Hematopoietic multipotent progenitor cell treated with erythropoietin and hydrocortisone succinate and interleukin-3 and kit ligand, for 15 days (in vitro differentiated cells): ENCODE measurements around the gene PRR12.

Source experiments
- DNase-seq: peaks from one replicate; pipeline ENCODE4 v3.0.0-alpha.2; 2015; ENCODE audit warnings: low spot score

The PRR12 gene, protein sequence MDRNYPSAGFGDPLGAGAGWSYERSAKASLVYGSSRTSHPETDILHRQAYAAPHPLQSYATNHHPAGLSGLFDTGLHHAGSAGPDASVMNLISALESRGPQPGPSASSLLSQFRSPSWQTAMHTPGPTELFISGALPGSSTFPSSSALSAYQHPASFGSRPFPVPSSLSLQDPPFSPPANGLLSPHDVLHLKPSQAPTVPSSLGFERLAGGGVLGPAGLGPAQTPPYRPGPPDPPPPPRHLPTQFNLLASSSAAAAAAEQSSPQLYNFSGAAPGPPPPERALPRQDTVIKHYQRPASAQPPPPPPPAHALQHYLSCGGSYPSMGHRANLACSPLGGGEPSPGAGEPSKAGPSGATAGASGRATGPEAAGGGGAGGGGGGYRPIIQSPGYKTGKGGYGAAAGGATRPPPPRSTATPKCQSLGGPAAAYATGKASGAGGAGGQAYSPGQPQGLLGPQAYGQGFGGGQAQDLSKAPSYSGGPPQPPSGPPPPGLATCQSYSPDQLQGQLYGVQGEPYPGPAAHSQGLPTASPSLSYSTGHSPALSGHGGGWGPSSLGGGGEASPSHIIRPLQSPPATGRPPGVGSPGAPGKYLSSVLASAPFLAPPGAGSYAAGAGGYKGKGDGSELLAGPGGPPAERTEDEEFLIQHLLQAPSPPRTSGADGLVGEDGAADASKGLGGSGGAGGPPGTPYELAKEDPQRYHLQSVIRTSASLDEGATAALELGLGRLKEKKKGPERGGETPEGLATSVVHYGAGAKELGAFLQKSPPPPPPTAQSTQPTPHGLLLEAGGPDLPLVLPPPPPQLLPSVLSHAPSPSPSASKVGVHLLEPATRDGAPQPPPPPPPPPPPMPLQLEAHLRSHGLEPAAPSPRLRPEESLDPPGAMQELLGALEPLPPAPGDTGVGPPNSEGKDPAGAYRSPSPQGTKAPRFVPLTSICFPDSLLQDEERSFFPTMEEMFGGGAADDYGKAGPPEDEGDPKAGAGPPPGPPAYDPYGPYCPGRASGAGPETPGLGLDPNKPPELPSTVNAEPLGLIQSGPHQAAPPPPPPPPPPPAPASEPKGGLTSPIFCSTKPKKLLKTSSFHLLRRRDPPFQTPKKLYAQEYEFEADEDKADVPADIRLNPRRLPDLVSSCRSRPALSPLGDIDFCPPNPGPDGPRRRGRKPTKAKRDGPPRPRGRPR (N-terminal part only)

DNA sequence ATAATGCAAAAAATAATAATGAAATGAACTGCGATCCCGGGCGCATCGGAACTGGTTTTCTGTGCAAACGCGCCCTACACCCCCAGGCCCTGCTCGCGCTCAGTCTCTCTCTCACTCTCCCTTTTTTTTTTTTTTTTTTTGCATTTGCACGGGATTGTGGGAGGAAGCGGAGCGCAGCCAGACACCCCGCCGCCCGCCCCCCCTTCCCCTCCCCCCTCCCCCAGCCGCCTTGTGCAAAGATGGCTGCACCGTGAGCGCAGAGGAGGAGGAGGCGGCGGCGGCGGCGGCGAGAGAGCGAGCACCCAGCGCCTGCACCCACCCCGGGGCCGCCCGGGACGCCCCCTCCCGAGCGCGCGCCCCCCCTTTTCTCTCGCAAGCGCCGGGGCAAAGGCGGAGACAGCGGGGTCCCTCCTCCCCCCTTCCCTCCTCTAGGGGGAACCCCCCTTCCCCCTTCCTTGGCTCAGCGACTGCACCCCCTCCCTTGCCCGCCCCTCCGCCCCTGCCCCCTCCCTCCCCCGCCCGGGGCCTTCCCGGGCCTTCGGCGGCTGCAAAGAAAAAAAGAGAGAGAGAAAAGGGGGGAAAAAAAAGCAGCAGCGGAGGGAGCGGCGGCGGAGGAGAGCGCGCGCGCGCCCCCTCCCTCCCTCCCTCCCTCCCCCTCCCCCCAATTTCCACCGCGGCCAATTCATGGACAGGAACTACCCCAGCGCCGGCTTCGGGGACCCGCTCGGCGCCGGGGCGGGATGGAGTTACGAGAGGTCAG lies at the start of gene PRR12:
PRR12 (plus strand) TSS at position 212 of the 760 bp plus-strand sequence; CDS start at position 685, 473 bp downstream.
- peak; percentile 61 for DNase-seq

DNA sequence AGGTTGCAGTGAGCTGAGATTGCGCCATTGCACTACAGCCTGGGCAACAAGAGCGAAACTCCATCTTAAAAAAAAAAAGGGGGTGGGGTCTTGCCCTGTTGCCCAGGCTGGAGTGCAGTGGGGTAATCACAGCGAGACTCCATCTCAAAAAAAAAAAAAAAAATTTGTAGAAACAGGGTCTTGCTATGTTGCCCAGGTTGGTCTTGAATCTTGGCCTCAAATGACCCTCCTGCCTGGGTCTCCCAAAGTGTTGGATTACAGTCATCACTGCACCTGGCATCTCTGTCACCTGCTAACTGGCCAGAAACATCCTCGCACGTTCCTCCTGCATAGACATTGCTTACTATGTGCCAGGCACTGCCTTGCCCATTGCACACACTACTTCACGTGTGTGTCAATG lies 49.1 kb upstream of the PRR12 start:
- no peak for DNase-seq

DNA sequence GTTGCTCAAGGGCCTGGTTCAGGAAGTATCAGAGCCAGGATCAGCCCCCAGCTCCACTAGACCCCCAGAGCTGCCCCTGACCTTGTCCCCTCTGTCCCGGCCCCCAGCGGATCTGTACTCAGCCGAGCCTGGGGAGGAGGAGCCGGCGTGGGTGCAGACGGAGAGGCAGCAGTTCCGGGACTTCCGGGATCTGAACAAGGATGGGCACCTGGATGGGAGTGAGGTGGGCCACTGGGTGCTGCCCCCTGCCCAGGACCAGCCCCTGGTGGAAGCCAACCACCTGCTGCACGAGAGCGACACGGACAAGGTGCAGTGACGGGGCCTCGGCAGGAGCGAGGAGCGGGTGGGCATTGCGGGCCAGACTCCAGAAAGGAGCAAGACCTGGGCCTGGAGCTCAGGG lies 48.5 kb upstream of the PRR12 start:
- no peak for DNase-seq

DNA sequence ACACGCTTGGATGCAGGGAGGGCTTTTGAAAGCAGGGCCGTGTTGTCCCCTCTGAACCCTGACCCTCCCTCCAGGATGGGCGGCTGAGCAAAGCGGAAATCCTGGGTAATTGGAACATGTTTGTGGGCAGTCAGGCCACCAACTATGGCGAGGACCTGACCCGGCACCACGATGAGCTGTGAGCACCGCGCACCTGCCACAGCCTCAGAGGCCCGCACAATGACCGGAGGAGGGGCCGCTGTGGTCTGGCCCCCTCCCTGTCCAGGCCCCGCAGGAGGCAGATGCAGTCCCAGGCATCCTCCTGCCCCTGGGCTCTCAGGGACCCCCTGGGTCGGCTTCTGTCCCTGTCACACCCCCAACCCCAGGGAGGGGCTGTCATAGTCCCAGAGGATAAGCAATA lies 48.0 kb upstream of the PRR12 start:
- DNase-seq, result no peak

DNA sequence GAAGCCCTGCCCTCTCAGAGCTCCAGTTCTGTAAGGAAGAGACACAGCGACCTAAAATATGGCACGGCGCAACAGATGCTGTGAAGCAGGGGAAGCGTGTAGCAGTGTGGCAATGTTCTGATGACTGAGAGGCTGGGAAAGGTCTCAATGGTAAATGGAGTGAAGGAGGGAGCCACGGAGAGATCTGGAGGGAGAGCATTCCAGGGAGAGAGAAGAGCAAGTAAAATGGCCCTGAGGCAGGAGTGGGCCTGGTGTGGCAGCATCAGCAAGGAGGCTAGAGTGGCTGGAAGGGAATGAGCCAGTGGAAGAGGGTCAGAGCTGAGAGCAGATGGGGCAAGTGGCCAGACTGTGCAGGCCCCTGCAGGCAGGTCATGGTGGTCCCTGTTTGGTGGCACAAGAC lies 46.8 kb upstream of the PRR12 start:
- DNase-seq, result no peak

DNA sequence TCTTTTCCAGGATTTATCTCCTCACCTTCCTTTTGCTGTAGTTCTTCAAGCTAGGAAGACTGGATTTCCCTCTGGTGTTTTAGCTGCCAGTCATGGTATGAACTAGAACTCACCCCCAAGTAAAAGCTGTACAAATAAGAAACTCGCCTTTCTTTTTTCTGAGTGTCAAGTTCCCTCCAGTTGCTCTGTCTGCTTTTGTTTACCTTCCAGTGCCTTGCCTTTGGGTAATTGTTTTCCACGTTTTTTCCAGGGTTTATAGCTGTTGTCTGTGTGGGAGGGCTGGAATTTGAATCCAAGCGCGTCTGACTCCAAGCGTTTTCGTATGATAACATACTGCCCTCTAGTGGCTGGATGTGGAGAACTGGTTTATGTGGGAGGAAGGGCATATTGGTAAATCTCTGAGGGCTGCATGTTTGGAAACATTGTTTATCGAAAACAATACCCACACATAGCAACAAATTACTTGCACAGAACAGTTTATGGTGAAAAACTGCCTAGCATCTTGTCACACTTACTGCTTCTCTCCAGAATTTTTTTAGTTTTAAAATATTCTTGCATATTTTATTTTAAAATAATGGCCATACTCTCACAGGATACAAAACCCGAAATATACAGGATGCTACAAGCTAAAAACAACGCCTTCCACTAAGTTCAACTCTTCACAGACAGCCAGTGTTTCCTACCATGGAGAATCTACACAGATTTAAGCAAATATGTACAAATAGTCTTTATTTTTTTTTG lies 44.0 kb upstream of the PRR12 start:
- DNase-seq, result peak; percentile 89

DNA sequence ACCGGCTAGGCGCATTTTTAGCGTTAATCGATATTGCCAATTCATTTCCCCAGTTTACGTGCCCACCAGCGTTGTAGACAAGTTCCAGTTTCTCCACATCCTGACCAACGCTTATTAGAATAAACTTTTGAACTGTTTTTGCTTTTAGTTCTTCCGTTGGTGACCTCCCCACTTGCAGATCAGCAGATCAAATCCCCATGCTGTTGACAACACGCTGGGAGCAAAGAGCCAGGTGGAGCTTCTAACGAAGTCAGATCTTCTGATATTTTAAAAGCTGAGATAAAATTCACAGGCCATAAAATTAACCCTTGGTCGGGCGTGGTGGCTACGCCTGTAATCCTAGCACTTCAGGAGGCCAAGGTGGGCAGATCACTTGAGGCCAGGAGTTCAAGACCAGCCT lies 41.9 kb upstream of the PRR12 start:
- DNase-seq, result no peak

DNA sequence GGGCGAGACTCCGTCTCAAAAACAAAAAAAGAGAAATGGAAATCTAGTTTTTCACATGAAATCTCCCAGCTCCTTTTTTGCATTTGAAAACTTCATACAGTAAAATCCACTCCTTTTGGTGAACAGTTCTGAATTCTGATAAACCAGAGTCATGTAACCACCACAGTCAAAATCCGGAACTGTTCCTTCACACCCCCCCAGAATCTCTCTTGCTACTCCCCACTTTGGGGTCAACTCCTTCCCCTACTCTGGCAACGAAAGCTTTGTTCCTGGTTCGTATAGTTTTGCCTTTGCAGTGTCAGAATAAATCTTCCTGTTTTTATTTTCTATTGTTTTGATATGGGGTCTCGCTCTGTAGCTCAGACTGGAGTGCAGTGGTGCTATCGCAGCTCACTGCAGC lies 39.5 kb upstream of the PRR12 start:
- DNase-seq, result no peak

DNA sequence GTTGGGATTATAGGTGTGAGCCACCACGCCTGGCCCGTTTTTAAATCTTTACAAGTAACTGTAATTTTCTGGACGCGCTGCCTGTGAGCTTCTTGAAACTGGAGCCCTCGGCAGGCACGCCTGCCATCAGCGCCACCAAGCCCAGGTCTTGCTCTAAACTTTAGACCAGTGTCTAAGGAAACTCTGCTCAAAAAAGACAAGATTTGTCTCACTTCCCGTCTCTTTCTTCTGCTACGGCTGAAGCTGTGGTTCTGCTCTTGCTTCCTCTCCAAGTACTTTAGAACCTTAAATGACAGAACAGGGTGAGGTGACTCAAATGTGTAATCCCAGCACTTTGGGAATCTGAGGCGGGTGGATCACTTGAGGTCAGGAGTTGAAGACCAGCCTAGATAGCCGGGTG lies 38.2 kb upstream of the PRR12 start:
- DNase-seq, result no peak

DNA sequence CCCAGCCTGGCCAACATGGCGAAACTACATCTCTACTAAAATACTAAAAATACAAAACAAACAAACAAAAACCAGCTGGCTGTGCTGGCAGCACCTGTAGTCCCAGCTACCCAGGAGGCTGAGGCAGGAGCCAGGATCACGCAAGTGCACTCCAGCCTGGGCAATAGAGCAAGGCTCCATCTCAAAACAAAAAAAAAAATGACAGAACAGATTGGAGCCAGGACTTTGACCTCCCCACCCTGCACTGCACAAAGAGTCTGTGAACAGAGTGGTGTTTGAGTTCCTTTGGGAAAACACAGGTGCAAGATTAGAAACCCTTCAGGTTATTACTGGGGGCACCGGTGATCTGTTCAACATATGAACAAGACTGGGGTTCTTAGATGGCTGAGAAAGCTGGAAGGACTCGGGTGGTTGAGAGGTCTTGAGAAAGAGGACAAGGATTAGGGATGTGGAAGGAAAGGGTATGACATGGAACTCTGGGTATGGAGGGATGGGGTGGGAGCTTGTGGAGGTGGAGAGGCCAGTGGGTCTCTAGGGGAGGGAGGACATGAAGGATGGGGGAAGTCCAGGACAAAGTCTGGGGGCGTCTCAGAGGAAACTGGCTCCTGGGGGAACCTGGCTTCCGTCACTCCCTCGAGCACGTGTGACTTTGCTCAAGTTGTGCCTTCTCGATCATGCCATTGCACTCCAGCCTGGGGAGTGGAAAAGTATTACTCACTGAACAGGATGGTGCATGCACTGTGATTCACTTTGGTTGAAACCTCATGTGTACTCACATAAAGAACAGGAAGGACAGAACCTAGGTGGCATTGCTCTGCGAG lies 37.3 kb upstream of the PRR12 start:
- DNase-seq, result no peak

DNA sequence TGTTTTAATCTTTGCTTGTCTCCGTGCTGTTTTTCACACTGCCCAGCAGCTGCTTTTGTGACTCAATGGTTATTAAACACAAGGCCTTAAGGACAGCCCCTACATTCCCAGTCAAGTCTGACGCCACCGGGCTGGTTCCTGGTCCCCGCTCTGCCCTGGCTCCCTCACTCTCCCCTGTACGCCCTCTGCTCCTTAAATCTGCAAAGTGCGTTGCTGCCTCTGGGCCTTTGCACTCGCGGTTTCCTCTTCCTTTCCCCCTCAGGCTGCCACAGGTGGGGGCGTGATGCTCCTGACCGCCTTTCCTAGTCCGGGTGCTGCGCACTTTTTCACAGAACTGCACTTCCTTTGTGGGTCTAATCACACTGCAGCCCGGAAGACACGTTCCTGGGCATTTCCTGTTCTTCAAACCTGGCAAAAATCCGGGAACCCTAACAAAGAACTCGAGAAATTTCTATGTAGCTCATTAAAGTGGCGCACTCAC lies 36.2 kb upstream of the PRR12 start:
- DNase-seq, result no peak

DNA sequence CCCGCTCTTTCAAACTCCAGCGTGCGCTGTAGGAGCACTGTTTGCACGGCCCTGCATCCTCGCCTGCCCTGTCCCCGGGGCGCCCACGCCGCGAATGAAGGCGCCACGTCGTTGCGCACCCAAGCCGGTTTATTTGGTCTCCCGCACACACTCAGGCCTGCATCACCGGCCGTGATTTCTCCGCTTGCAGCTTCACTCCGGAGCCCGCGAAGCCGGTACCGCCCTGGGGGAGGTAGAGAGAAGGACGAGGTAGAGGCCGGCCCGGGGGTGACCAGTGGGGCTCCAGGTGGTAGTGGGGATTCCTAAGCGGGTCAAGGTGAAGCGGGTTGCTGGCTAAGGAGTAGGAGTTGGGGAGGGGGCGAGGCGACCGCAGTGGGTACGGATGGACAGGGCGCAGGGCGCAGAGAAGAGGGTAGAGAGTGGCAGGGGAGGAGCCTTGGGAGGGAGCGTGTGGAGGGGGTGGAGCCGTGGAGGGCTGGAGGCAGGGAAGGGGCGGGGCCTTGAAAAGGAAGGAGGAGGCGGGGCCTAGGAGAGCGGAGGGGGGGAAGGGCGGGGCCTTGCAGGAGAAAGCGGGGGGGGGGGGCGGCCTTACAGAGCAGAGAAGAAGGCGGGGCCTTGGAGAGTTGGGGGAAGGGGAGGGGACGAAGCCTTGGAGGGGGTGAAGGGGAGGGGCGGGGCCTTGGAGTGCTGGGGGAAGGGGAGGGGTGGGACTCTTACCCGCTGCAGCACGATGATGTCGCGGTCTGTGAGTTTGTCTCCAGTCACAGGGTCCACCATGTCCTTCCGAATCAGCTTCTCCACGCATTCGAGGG lies 35.2 kb upstream of the PRR12 start:
- peak; percentile 66 for DNase-seq

DNA sequence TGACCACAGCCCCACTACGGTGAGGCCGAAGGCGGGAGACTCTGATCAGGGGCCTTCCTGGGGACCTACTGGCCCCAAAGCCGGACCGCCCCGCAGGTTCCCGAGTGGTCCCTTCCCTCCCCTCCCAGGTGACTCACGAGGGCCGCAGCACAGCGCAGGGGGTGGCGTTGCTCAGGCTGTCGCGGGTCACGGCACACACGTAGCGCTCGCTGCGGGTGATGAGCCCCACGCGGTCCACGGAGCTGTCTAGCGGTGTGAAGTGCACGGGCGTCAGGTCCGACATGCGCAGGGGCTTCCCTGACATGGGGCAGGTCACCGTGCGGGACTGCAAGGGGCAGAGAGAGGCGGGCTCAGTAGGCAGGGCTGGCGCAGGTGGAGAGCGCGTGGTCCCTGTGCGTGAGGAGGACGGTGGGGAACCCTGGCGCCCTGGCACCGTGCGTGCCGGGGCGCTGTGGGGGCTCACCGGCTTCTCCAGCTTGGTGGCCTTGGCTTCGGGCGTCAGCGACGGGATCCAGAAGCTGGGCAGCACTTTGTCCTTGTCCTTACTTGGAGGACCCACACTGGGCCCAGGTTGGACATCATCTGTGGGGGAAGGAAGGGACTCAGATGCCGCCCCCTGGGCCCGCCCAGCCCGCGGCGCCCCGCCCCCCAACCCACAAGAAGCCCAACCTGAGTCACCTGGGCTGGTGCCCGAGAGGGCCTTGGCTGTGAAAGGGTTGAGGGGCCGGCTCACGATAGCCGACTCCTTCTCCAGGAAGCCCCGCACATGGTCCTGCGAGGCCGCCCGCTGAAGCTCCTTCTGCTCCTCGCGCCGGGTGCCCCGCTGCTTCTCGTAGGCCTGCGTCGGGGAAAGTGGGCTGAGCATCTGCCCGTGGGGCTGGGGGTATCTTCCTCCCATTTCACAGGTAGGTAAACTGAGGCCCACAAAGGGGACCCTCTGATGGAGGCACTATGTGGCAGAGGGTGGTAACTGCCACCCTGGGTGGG lies 34.3 kb upstream of the PRR12 start:
- DNase-seq, result no peak

DNA sequence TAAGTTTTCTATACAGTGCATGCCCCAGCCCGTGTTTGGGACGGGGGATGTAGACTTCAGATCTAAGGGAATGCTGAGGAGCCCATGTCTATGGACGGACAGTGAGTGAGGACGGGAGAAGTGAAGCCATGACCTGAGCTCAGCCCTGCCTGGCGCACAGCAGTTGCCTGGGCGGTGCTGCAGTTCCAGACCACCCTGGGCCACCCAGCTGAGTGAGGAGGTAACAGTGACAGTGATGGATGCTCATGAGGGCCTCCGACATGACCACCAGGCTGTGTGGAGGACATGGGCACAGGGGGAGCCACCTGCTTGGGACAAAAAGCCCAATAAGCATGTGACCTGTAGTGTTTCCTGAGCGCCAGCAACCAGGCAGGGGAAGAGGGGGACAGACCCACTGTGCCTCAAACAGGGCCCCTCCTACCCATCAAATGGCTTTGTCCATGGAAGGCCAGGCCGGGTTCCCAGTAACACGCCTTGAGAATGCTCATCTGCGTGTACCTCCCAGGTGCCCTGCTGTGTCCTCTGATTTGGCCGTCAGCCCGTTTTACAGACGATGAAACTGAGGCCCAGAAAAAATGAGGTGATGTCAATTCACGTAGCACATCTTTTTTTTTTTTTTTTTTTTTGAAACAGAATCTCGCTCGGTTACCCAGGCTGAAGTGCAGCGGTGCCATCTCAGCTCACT lies 33.2 kb upstream of the PRR12 start:
- no peak for DNase-seq

DNA sequence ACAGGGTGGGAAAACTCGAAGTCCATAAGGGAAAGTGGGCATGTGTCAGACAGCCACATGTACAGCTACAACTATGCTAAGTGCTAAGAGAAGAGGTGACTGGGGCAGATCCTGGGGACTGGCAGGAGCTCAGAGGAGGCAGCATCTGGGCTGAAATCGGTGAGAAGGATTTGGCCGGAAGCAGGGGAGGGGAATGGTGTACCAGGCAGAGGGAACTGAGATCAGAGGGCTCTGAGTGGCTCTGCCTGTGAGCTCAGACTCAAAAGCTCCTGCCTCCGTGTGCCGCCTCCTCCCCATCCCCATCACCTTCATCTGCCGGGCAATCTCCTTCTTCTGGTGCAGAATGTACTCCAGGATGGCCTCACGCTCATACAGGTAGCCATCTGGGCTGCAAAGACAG lies 32.4 kb upstream of the PRR12 start:
- no peak for DNase-seq

DNA sequence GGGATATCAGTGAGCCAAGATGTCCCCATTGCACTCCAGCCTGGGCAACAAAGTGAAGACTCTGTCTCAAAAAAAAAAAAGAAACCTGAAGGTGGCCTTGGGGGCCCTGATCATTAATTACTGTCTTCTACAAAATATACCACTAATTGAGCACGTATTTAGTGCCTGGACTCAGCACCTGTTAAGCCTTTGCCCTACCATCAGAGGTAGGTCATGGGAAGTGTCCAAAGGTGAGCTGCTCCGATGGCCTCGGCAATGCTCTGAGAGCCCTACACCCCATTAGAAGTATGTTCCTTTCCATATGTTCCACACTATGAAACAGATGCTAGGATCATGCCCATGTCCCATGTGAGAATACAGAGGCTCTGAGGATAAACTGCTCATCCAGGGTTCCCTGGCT lies 31.5 kb upstream of the PRR12 start:
- no peak for DNase-seq

DNA sequence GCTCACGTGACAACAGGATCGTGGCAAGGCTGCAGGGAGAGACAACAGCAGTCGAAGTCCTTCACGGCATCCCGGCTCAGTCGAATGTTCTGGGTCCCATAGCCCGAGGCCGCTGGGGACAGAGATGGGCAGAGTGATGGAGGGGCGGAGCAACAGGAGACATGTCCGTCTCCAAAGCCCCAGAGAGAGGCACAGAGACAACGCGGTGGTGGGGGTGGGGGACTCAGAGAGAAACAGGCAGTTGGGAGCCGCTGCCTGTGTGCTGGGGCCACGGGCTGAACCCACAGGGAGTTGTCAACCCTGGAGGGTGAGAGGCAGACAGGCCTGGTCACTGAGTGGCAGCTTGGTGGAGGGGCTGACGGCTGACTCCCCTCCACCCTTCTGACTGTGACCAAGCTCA lies 31.1 kb upstream of the PRR12 start:
- DNase-seq, result no peak
